ENCODE measurements around the gene PML.
"Not testable (repeated sequence)": the region's sequence is repeated elsewhere in the genome, so short reads cannot be mapped to it uniquely, and the experiment has no call there.

PML gene

GRCh38 chr15:74056330-74056729 is 61.8 kb downstream of the PML start:
- H3K27me3 ChIP-seq (ENCODE audit: insufficient read depth, low read length); H3K36me3 ChIP-seq (ENCODE audit: insufficient read depth, low read length); H3K4me1 ChIP-seq (ENCODE audit: insufficient read depth, low read length); H3K9me3 ChIP-seq (ENCODE audit: insufficient read depth, low read depth, low read length); H3K4me3 ChIP-seq (ENCODE audit: low read length); H3K27ac ChIP-seq (ENCODE audit: low read depth, low read length); H3K9ac ChIP-seq (ENCODE audit: low read depth, low read length): not testable (repeated sequence)
- WGBS, result 95% methylated on average over 5 of the region's 5 CpGs

GRCh38 chr15:74059050-74059833 is 64.7 kb downstream of the PML start:
- H3K4me1 ChIP-seq (ENCODE audit: insufficient read depth, low read length); H3K9ac ChIP-seq (ENCODE audit: low read depth, low read length); H3K27me3 ChIP-seq (ENCODE audit: insufficient read depth, low read length); H3K27ac ChIP-seq (ENCODE audit: low read depth, low read length); H3K36me3 ChIP-seq (ENCODE audit: insufficient read depth, low read length); H3K4me3 ChIP-seq (ENCODE audit: low read length); H3K9me3 ChIP-seq (ENCODE audit: insufficient read depth, low read depth, low read length): not testable (repeated sequence)
- 91% methylated on average over 6 of the region's 6 CpGs for WGBS

GRCh38 chr15:74060251-74060650 is 65.7 kb downstream of the PML start:
- H3K4me3 ChIP-seq (ENCODE audit: low read length), result no peak overlapping the region
- H3K9me3 ChIP-seq (ENCODE audit: insufficient read depth, low read depth, low read length), result no peaks in the 10 kb centered on the region
- WGBS, result 89% methylated on average over 6 of the region's 6 CpGs
- H3K36me3 ChIP-seq (ENCODE audit: insufficient read depth, low read length), result no peaks in the 10 kb centered on the region
- H3K27ac ChIP-seq (ENCODE audit: low read depth, low read length), result no peak overlapping the region
- H3K4me1 ChIP-seq (ENCODE audit: insufficient read depth, low read length), result no peaks in the 10 kb centered on the region
- H3K27me3 ChIP-seq (ENCODE audit: insufficient read depth, low read length), result no peaks in the 10 kb centered on the region; the same call in 1 of the 2 replicates
- no peak overlapping the region for H3K9ac ChIP-seq (ENCODE audit: low read depth, low read length)

GRCh38 chr15:74062236-74062635 is 67.7 kb downstream of the PML start:
- WGBS, result 92% methylated on average over 6 of the region's 6 CpGs
- H3K9ac ChIP-seq (ENCODE audit: low read depth, low read length), result no peak overlapping the region
- H3K36me3 ChIP-seq (ENCODE audit: insufficient read depth, low read length), result no peaks in the 10 kb centered on the region
- H3K4me3 ChIP-seq (ENCODE audit: low read length), result no peak overlapping the region
- no peak overlapping the region for H3K27ac ChIP-seq (ENCODE audit: low read depth, low read length)
- no peaks in the 10 kb centered on the region for H3K4me1 ChIP-seq (ENCODE audit: insufficient read depth, low read length)
- H3K27me3 ChIP-seq (ENCODE audit: insufficient read depth, low read length), result no peaks in the 10 kb centered on the region
- no peaks in the 10 kb centered on the region for H3K9me3 ChIP-seq (ENCODE audit: insufficient read depth, low read depth, low read length)

GRCh38 chr15:74062671-74063070 is 68.2 kb downstream of the PML start:
- Histone ChIP-seq H3K27me3 (ENCODE audit: insufficient read depth, low read length) (no peaks in the 10 kb centered on the region), H3K9ac (ENCODE audit: low read depth, low read length) (no peak overlapping the region), H3K36me3 (ENCODE audit: insufficient read depth, low read length) (no peaks in the 10 kb centered on the region), H3K4me1 (ENCODE audit: insufficient read depth, low read length) (no peaks in the 10 kb centered on the region), H3K9me3 (ENCODE audit: insufficient read depth, low read depth, low read length) (no peaks in the 10 kb centered on the region), H3K27ac (ENCODE audit: low read depth, low read length) (no peak overlapping the region), H3K4me3 (ENCODE audit: low read length) (no peak overlapping the region)
- 93% methylated on average over 7 of the region's 7 CpGs for WGBS

GRCh38 chr15:74063425-74064146 is 69.1 kb downstream of the PML start:
- H3K4me3 ChIP-seq (ENCODE audit: low read length); H3K9me3 ChIP-seq (ENCODE audit: insufficient read depth, low read depth, low read length); H3K27me3 ChIP-seq (ENCODE audit: insufficient read depth, low read length); H3K4me1 ChIP-seq (ENCODE audit: insufficient read depth, low read length); H3K9ac ChIP-seq (ENCODE audit: low read depth, low read length); H3K27ac ChIP-seq (ENCODE audit: low read depth, low read length); H3K36me3 ChIP-seq (ENCODE audit: insufficient read depth, low read length): not testable (repeated sequence)
- WGBS, result 89% methylated on average over 6 of the region's 17 CpGs

- H3K9me3 ChIP-seq (ENCODE audit: insufficient read depth, low read depth, low read length); H3K27me3 ChIP-seq (ENCODE audit: insufficient read depth, low read length); H3K27ac ChIP-seq (ENCODE audit: low read depth, low read length); H3K36me3 ChIP-seq (ENCODE audit: insufficient read depth, low read length); H3K9ac ChIP-seq (ENCODE audit: low read depth, low read length); H3K4me3 ChIP-seq (ENCODE audit: low read length); H3K4me1 ChIP-seq (ENCODE audit: insufficient read depth, low read length): not testable (repeated sequence)
- WGBS, result 97% methylated on average over 3 of the region's 3 CpGs
Measured at GRCh38 chr15:74064183-74064582, 69.7 kb downstream of the PML start.

GRCh38 chr15:74064822-74065221 is 70.3 kb downstream of the PML start:
- not testable (repeated sequence) for H3K27ac ChIP-seq (ENCODE audit: low read depth, low read length); H3K9me3 ChIP-seq (ENCODE audit: insufficient read depth, low read depth, low read length); H3K9ac ChIP-seq (ENCODE audit: low read depth, low read length); H3K36me3 ChIP-seq (ENCODE audit: insufficient read depth, low read length); H3K4me3 ChIP-seq (ENCODE audit: low read length); H3K4me1 ChIP-seq (ENCODE audit: insufficient read depth, low read length); H3K27me3 ChIP-seq (ENCODE audit: insufficient read depth, low read length)
- WGBS, result 91% methylated on average over 8 of the region's 8 CpGs

- not testable (repeated sequence) for H3K4me3 ChIP-seq (ENCODE audit: low read length); H3K9me3 ChIP-seq (ENCODE audit: insufficient read depth, low read depth, low read length); H3K27me3 ChIP-seq (ENCODE audit: insufficient read depth, low read length); H3K4me1 ChIP-seq (ENCODE audit: insufficient read depth, low read length); H3K36me3 ChIP-seq (ENCODE audit: insufficient read depth, low read length); H3K27ac ChIP-seq (ENCODE audit: low read depth, low read length); H3K9ac ChIP-seq (ENCODE audit: low read depth, low read length)
- WGBS, result 10% methylated on average over 5 of the region's 13 CpGs
Measured at GRCh38 chr15:74065684-74066411, 71.3 kb downstream of the PML start.

GRCh38 chr15:74071645-74072044 is 77.1 kb downstream of the PML start:
- H3K27me3 ChIP-seq (ENCODE audit: insufficient read depth, low read length); H3K9ac ChIP-seq (ENCODE audit: low read depth, low read length); H3K4me1 ChIP-seq (ENCODE audit: insufficient read depth, low read length); H3K9me3 ChIP-seq (ENCODE audit: insufficient read depth, low read depth, low read length); H3K27ac ChIP-seq (ENCODE audit: low read depth, low read length); H3K4me3 ChIP-seq (ENCODE audit: low read length); H3K36me3 ChIP-seq (ENCODE audit: insufficient read depth, low read length): not testable (repeated sequence)
- WGBS, result 98% methylated on average over 3 of the region's 6 CpGs

- no CpG with 5 or more reads among the region's 9 CpGs for WGBS
- H3K9me3 ChIP-seq (ENCODE audit: insufficient read depth, low read depth, low read length); H3K9ac ChIP-seq (ENCODE audit: low read depth, low read length); H3K27ac ChIP-seq (ENCODE audit: low read depth, low read length); H3K4me3 ChIP-seq (ENCODE audit: low read length); H3K36me3 ChIP-seq (ENCODE audit: insufficient read depth, low read length); H3K4me1 ChIP-seq (ENCODE audit: insufficient read depth, low read length); H3K27me3 ChIP-seq (ENCODE audit: insufficient read depth, low read length): not testable (repeated sequence)
Measured at GRCh38 chr15:74072132-74072531, 77.6 kb downstream of the PML start.

All from HUES64 (cell line).